Ammon's horn (tissue), 1 donor: ENCODE data around the gene NPAS3.

Experiments
- DNase-seq: peaks from one replicate; pipeline ENCODE4 v3.0.0-alpha.2; 2016; ENCODE audit warnings: low spot score

NPAS3 gene

GRCh38 chr14:33587791-33588190, 649.1 kb downstream of the NPAS3 start:
- no peak for DNase-seq

GRCh38 chr14:33588771-33589170, 650.1 kb downstream of the NPAS3 start:
- DNase-seq, result no peak

GRCh38 chr14:33589334-33589733, 650.7 kb downstream of the NPAS3 start:
- DNase-seq, result no peak

- no peak for DNase-seq
These were observed 652.4 kb downstream of the NPAS3 start for GRCh38 chr14:33590891-33591630.

- no peak for DNase-seq
These were observed 653.6 kb downstream of the NPAS3 start for GRCh38 chr14:33592297-33592696.

- DNase-seq, result peak; percentile 32
These were observed 657.8 kb downstream of the NPAS3 start for GRCh38 chr14:33596211-33597080.

- no peak for DNase-seq
These were observed 659.9 kb downstream of the NPAS3 start for GRCh38 chr14:33598582-33598981.

GRCh38 chr14:33602396-33602795, 663.7 kb downstream of the NPAS3 start:
- no peak for DNase-seq

- no peak for DNase-seq
These were observed 667.9 kb downstream of the NPAS3 start for GRCh38 chr14:33606591-33606990.

- DNase-seq, result no peak
These were observed 670.9 kb downstream of the NPAS3 start for GRCh38 chr14:33609582-33609981.

- DNase-seq, result no peak
These were observed 671.4 kb downstream of the NPAS3 start for GRCh38 chr14:33610121-33610520.

GRCh38 chr14:33611405-33612196, 672.9 kb downstream of the NPAS3 start:
- no peak for DNase-seq

- DNase-seq, result no peak
These were observed 673.5 kb downstream of the NPAS3 start for GRCh38 chr14:33612197-33612505.

- DNase-seq, result no peak
These were observed 678.5 kb downstream of the NPAS3 start for GRCh38 chr14:33617154-33617553.

GRCh38 chr14:33618361-33619105, 679.9 kb downstream of the NPAS3 start:
- no peak for DNase-seq

GRCh38 chr14:33622496-33622895, 683.8 kb downstream of the NPAS3 start:
- no peak for DNase-seq

- no peak for DNase-seq
These were observed 691.1 kb downstream of the NPAS3 start for GRCh38 chr14:33629792-33630191.

- no peak for DNase-seq
These were observed 692.3 kb downstream of the NPAS3 start for GRCh38 chr14:33631021-33631420.

GRCh38 chr14:33631441-33631840, 692.8 kb downstream of the NPAS3 start:
- DNase-seq, result no peak

- no peak for DNase-seq
These were observed 696.0 kb downstream of the NPAS3 start for GRCh38 chr14:33634631-33635030.

- DNase-seq, result no peak
These were observed 698.0 kb downstream of the NPAS3 start for GRCh38 chr14:33636716-33637115.

GRCh38 chr14:33642080-33642479, 703.4 kb downstream of the NPAS3 start:
- DNase-seq, result no peak
